GM06990 (cell line): ENCODE measurements around the gene CYP26C1.

Experiments used
- DNase-seq: peaks from one replicate; pipeline ENCODE4 v3.0.0-alpha.2; 2011; ENCODE audit not compliant: insufficient read length; ENCODE audit errors: extremely low read depth
- H3K27me3 ChIP-seq: replicated peaks from 2 replicates; pipeline ENCODE4 v1.6.0; 2011; ENCODE audit warnings: low read length; ENCODE audit not compliant: control insufficient read depth, insufficient read depth
- H3K36me3 ChIP-seq: 2 replicates; pipeline ENCODE4 v1.5.1; 2011; ENCODE audit warnings: low read length; ENCODE audit not compliant: control insufficient read depth, insufficient read depth
- H3K4me3 ChIP-seq: replicated peaks from 2 replicates; pipeline ENCODE4 v1.5.1; 2011; ENCODE audit warnings: low read depth, mild to moderate bottlenecking, control low read depth, low read length
- CTCF ChIP-seq: IDR thresholded peaks from 2 replicates; pipeline ENCODE4 v1.5.1; 2011; ENCODE audit warnings: low read length, control low read depth, mild to moderate bottlenecking, inconsistent platforms; ENCODE audit not compliant: insufficient read depth, poor library complexity, severe bottlenecking

The CYP26C1 gene

GRCh38 chr10:93085272-93085859 lies 24.8 kb downstream of the CYP26C1 start:
- DNase-seq, result no peak
- Histone ChIP-seq H3K4me3 (no peak overlapping the region), H3K36me3 (no peaks in the 10 kb centered on the region), H3K27me3 (no peaks in the 10 kb centered on the region; the same call in none of the 2 replicates)
- TF ChIP-seq CTCF, result no peak

DNA sequence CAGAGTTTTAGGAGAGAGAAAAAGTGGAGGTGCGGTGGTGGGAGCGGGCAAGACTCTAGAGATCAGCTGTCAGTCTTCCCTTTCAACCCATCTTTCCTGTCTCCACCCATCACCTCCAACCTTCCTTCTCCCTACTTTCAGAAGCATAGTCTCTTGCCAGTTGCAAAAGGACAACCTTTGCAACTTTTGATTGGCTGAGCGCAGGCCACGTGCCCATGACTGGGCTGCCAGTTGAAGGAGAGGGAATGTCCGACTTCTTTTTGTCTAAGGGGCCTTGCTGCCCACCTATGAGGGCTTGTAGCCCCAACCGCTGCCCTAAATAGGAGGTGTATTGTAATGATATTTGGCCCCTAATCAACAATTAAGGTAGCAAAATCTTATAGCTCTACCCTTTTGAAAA lies 25.7 kb downstream of the CYP26C1 start:
- DNase-seq, result no peak
- TF ChIP-seq CTCF, result no peak
- no peaks in the 10 kb centered on the region for H3K36me3 ChIP-seq
- no peaks in the 10 kb centered on the region; the same call in none of the 2 replicates for H3K27me3 ChIP-seq
- no peak overlapping the region for H3K4me3 ChIP-seq

- Histone ChIP-seq H3K36me3 (no peaks in the 10 kb centered on the region), H3K27me3 (no peaks in the 10 kb centered on the region; the same call in 1 of the 2 replicates), H3K4me3 (no peak overlapping the region)
- no peak for TF ChIP-seq CTCF
- no peak for DNase-seq
Observed at GRCh38 chr10:93087846-93088245, 27.2 kb downstream of the CYP26C1 start.

- no peak for TF ChIP-seq CTCF
- no peaks in the 10 kb centered on the region; the same call in 1 of the 2 replicates for H3K27me3 ChIP-seq
- no peak overlapping the region for H3K4me3 ChIP-seq
- no peaks in the 10 kb centered on the region for H3K36me3 ChIP-seq
- DNase-seq, result no peak
Observed at GRCh38 chr10:93088466-93088865, 27.9 kb downstream of the CYP26C1 start.

- no peak overlapping the region for H3K4me3 ChIP-seq
- no peaks in the 10 kb centered on the region for H3K36me3 ChIP-seq
- DNase-seq, result no peak
- TF ChIP-seq CTCF, result no peak
- no peaks in the 10 kb centered on the region; the same call in 1 of the 2 replicates for H3K27me3 ChIP-seq
Observed at GRCh38 chr10:93090619-93091018, 30.0 kb downstream of the CYP26C1 start.

DNA sequence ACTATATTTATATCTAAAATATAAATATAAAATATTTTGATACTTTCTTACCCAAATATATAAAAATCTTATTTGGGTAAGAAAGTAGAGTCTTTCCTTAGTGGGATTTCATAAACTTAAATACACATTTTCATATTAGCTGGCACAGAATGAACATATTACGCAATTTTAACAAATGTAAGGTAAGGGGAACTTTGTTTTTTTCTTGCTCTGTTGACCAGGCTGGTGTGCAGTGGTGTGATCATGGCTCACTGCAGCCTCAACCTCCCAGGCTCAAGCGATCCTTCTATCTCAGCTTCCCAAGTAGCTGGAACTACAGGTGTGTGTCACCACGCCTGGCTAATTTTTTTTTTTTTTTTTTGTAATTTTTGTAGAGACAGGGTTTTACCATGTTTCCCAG lies 31.4 kb downstream of the CYP26C1 start:
- H3K4me3 ChIP-seq, result no peak overlapping the region
- no peaks in the 10 kb centered on the region for H3K36me3 ChIP-seq
- no peak for TF ChIP-seq CTCF
- DNase-seq, result no peak
- no peaks in the 10 kb centered on the region; the same call in 1 of the 2 replicates for H3K27me3 ChIP-seq
